Gastrocnemius medialis (tissue), 4 donors: ENCODE results near the gene CAPN13.

Experiments
- POLR2A ChIP-seq, 2 donors: fragments of 450-650 bp; IDR thresholded peaks; one replicate each; pipeline ENCODE4 v1.6.1; 2017; ENCODE audit warnings: antibody characterized with exemption in 2 of 2, mild to moderate bottlenecking in 2 of 2, moderate library complexity in 2 of 2
- TF ChIP-seq, protein P1 (sequence below), 5 experiments: fragments of 450-650 bp in 3 of 5; fragments of 200-600 bp in 2 of 5; sonication (generic) in 2 of 5; IDR thresholded peaks in 4 of 5; conservative IDR thresholded peaks in 1 of 5; 1 replicate in 4 of 5; 2 replicates in 1 of 5; pipeline ENCODE4 v1.5.1; 2016 to 2019; ENCODE audit warnings: antibody characterized with exemption in 5 of 5, mild to moderate bottlenecking in 3 of 5, moderate library complexity in 3 of 5

DNA sequence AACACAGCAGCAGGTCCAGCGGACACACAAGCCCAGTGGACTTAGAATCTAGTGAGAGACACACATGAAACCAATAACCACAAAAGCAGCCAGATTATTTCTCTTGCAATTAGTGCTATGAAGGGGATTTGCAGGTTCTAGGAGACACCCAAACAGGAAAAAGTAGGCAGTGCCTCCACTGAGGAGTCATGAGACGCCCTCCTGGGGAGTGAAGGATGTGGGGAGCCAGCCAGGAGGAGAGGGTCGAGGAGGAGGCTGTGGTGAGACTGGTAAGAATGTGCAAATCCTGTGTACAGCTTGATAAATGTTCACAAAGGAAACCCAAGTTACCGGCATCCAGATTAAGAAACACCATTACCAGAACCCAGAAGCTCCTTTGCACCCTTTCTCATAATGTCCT lies 2.7 kb upstream of the CAPN13 start:
- TF ChIP-seq, protein P1, sequence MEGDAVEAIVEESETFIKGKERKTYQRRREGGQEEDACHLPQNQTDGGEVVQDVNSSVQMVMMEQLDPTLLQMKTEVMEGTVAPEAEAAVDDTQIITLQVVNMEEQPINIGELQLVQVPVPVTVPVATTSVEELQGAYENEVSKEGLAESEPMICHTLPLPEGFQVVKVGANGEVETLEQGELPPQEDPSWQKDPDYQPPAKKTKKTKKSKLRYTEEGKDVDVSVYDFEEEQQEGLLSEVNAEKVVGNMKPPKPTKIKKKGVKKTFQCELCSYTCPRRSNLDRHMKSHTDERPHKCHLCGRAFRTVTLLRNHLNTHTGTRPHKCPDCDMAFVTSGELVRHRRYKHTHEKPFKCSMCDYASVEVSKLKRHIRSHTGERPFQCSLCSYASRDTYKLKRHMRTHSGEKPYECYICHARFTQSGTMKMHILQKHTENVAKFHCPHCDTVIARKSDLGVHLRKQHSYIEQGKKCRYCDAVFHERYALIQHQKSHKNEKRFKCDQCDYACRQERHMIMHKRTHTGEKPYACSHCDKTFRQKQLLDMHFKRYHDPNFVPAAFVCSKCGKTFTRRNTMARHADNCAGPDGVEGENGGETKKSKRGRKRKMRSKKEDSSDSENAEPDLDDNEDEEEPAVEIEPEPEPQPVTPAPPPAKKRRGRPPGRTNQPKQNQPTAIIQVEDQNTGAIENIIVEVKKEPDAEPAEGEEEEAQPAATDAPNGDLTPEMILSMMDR (IDR thresholded peaks at IDR 0.05 in 4 of 5, conservative IDR thresholded peaks at IDR 0.05 in 1 of 5), result no peak
- TF ChIP-seq POLR2A (IDR thresholded peaks at IDR 0.05), result no peak
